Femur (tissue), 1 donor: ENCODE data around the gene DEFB116.
"Not testable (repeated sequence)": the region's sequence is repeated elsewhere in the genome, so short reads cannot be mapped to it uniquely, and the experiment has no call there.

Experiments
- DNase-seq: peaks from one replicate; pipeline ENCODE4 v3.0.0-alpha.2; 2017

DEFB116 gene

GRCh38 chr20:31308535-31309162 is at the start of gene DEFB116:
Gene DEFB116, minus strand, starts transcription at chr20:31308585. Its CDS starts 0 bp downstream, at chr20:31308585.
- DNase-seq, result no peak

GRCh38 chr20:31355981-31356380 is 47.6 kb upstream of the DEFB116 start:
- DNase-seq, result no peak

- DNase-seq, result no peak
These were observed 33.1 kb upstream of the DEFB116 start for GRCh38 chr20:31341470-31341869.

- DNase-seq, result no peak
These were observed 22.5 kb upstream of the DEFB116 start for GRCh38 chr20:31330893-31331292.

- DNase-seq, result no peak
These were observed 14.1 kb upstream of the DEFB116 start for GRCh38 chr20:31322504-31322903.

GRCh38 chr20:31284964-31285363 is 23.4 kb downstream of the DEFB116 start:
- not testable (repeated sequence) for DNase-seq

GRCh38 chr20:31278178-31278577 is 30.2 kb downstream of the DEFB116 start:
- DNase-seq, result no peak

GRCh38 chr20:31274441-31274840 is 33.9 kb downstream of the DEFB116 start:
- no peak for DNase-seq

GRCh38 chr20:31260326-31260932 is 48.0 kb downstream of the DEFB116 start:
- no peak for DNase-seq

GRCh38 chr20:31257364-31257763 is 51.0 kb downstream of the DEFB116 start, which contains the start of gene DEFB115:
Gene DEFB115, plus strand, starts transcription at chr20:31257664. Its CDS starts 0 bp downstream, at chr20:31257664.
- DNase-seq, result no peak

GRCh38 chr20:31256959-31257358 is 51.4 kb downstream of the DEFB116 start:
- no peak for DNase-seq
